Fibroblast of pulmonary artery (primary cell): ENCODE data around the gene LPA.

ENCODE experiments used
- DNase-seq: peaks from one replicate; pipeline ENCODE4 v3.0.0-alpha.2; 2010; ENCODE audit warnings: low read depth
- H3K4me3 ChIP-seq: replicated peaks from 2 replicates; pipeline ENCODE4 v1.5.1; 2011; ENCODE audit warnings: low read depth, mild to moderate bottlenecking, control low read depth, low read length, moderate library complexity
- CTCF ChIP-seq: IDR thresholded peaks from 2 replicates; pipeline ENCODE4 v1.5.1; 2011; ENCODE audit warnings: mild to moderate bottlenecking, control low read depth, low read length, inconsistent platforms; ENCODE audit errors: missing control alignments

LPA gene

GRCh38 chr6:160520043-160520904, 143.8 kb downstream of the LPA start:
- TF ChIP-seq CTCF = peak; percentile 0
- peak; percentile 58 for DNase-seq
- H3K4me3 ChIP-seq = peak overlapping the region; percentile 68

DNA sequence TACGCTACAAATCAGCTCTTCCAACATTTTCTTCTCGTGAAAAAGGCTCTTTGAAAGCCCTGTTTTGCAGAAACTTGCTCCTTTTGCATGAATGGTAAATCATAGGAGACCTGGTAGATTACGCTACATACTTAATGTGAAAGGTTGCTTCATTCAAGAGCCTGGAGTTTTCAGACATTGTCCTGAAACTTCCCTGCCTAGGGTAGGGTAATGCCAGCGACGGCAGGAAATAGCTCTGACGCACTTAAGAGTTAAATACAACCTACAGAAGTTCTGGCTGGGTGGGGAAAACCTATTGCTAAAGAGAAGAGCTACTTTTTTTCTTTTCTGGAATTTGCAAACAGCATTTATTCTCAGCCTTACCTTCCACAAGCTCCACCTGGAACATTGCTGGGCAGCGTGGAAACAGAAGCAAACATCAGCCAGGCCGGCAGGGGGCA, 144.5 kb downstream of the LPA start:
- DNase-seq = peak; percentile 79
- peak; percentile 88 for TF ChIP-seq CTCF
- peak overlapping the region; percentile 68 for H3K4me3 ChIP-seq

DNA sequence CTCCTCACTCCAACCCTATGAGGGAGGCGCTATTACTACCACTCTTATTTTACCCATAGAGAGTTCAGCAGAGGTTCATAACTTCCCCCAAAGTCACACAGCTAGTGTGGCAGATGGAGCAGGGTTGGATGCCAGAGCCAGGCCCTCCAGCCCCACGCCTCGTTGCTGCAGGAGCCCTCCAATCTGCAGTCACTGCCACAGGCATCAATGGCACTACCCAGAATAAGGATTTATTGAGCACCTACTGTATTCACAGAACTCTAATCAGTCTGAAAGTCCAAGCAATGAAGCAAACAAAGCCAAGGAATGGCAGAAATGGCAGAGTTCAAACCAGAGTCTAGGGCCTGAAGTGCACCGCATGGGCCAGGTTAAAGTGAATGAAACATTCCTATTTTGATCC, 144.9 kb downstream of the LPA start:
- no peak for TF ChIP-seq CTCF
- H3K4me3 ChIP-seq = peak overlapping the region; percentile 68
- no peak for DNase-seq

- DNase-seq = no peak
- TF ChIP-seq CTCF = no peak
- H3K4me3 ChIP-seq = no peak overlapping the region
Observed at GRCh38 chr6:160513836-160514235, 150.2 kb downstream of the LPA start.

GRCh38 chr6:160510976-160511617, 153.0 kb downstream of the LPA start:
- H3K4me3 ChIP-seq = no peak overlapping the region
- no peak for DNase-seq
- no peak for TF ChIP-seq CTCF

- TF ChIP-seq CTCF = no peak
- DNase-seq = peak; percentile 74
- H3K4me3 ChIP-seq = no peak overlapping the region
Observed at GRCh38 chr6:160510199-160510598, 153.9 kb downstream of the LPA start.

GRCh38 chr6:160509610-160510009, 154.5 kb downstream of the LPA start:
- DNase-seq = no peak
- TF ChIP-seq CTCF = no peak
- H3K4me3 ChIP-seq = no peak overlapping the region
